GM18499 (cell line): ENCODE data around the gene CCDC6.
"Not testable (repeated sequence)": the region's sequence is repeated elsewhere in the genome, so short reads cannot be mapped to it uniquely, and the experiment has no call there.

Experiments
- ATAC-seq: cut with Tn5 transposase; IDR thresholded peaks from one replicate; pipeline ENCODE4 v1.9.1; 2021; ENCODE audit warnings: moderate number of reproducible peaks; ENCODE audit not compliant: insufficient read depth, unreplicated experiment

CCDC6 gene

GRCh38 chr10:59906417-59907202, at the start of gene CCDC6:
CCDC6 (minus strand) TSS chr10:59906556; CDS start chr10:59906424, 132 bp downstream.
- peak; percentile 63 for ATAC-seq

DNA sequence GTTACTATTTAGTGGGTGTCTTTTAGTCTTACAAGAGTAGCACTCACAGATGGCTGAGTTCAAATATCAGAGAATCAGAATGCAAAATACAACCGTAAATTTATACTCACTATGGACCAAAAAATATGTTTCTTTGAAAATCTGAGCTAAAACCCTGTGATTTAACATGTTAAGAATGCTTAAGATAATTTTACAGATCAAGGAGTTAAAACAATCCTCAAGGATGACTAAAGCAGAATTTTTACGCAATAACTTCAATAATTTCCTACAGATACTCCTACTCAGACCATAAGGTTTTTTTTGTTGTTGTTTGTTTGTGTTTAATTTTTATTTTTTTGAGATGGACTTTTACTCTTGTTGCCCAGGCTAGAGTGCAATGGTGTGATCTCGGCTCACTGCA, 47.9 kb upstream of the CCDC6 start:
- no peak for ATAC-seq

- not testable (repeated sequence) for ATAC-seq
These were observed 47.4 kb upstream of the CCDC6 start for GRCh38 chr10:59953711-59954110.

GRCh38 chr10:59950105-59950504, 43.7 kb upstream of the CCDC6 start:
- no peak for ATAC-seq

- ATAC-seq: no peak
These were observed 43.3 kb upstream of the CCDC6 start for GRCh38 chr10:59949608-59950007.

- ATAC-seq: no peak
These were observed 39.6 kb upstream of the CCDC6 start for GRCh38 chr10:59945991-59946390.

DNA sequence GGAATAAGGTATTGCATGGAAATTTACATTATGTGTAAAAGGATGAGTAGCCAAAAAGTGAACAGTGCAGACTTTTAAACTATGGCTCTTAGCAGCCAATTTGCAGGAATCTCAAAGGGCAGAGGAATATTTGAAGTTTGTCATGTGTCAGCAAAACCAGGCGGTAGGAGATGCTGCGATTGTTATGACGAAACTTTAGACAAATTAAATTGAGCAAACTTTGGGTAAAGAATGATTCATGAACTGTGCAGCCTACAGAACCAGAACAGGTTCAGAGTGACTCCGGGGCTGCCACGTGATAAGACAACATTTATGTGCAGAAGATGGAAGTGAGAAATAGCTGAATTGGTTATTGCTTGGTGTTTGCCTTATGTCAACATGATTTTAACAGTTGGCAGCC, 39.2 kb upstream of the CCDC6 start:
- no peak for ATAC-seq

- no peak for ATAC-seq
These were observed 38.1 kb upstream of the CCDC6 start for GRCh38 chr10:59944339-59944935.

DNA sequence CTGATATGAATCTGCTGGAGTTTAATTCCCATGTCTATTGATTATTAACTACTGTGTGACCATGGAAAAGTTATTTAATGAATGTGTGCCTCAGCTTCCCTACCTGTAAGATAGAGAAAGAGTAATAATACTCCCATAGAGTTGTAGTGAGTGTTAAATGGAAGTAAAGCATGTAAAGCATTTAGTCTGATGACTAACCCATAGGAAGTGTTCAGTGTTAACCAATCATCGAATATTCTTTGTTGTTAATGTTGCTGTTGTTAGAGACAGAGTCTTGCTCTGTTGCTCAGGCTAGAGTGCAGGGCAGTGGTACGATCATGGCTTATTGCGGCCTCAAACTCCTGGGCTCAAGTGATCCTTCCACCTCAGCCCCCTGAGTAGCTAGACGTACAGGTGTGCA, 36.2 kb upstream of the CCDC6 start:
- ATAC-seq: no peak

- ATAC-seq: no peak
These were observed 31.4 kb upstream of the CCDC6 start for GRCh38 chr10:59937720-59938119.

GRCh38 chr10:59934701-59935100, 28.3 kb upstream of the CCDC6 start:
- no peak for ATAC-seq

- ATAC-seq: not testable (repeated sequence)
These were observed 24.6 kb upstream of the CCDC6 start for GRCh38 chr10:59930788-59931521.

DNA sequence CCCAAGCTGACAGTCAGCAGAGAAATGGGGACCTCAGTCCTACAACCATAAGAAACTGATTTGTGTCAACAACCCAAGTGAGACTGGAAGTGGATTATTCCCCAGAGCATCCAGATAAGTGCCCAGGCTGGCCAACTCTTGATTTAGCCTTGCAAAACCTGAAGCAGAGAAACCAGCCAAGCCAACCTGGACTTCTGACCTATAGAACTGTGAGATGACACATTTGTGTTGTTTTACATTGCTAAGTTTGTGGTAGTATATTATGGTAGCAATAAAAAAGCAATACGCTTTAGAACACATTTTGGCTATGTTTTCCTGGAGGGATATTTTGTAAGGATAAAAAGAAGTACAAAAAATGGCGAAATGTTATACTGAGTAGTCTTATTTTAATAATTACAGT, 19.7 kb upstream of the CCDC6 start:
- no peak for ATAC-seq

DNA sequence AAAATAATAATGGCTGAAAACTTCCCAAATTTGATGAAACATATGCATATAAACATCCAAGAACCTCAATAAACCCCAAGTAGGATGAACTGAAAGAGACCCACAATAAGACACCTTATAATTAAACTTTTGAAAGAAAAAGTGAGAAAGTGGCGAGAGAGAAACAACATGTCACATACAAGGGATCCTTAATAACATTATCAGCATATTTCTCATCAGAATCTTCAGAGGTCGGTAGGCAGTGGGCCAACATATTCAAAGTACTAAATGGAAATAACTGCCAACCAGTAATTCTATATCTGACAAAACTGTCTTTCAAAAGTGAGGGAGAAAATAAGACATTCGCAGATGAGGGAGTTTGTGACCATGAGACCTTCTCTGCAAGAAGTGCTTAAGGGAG, 16.6 kb upstream of the CCDC6 start:
- no peak for ATAC-seq

- ATAC-seq: no peak
These were observed 11.6 kb upstream of the CCDC6 start for GRCh38 chr10:59917922-59918321.

DNA sequence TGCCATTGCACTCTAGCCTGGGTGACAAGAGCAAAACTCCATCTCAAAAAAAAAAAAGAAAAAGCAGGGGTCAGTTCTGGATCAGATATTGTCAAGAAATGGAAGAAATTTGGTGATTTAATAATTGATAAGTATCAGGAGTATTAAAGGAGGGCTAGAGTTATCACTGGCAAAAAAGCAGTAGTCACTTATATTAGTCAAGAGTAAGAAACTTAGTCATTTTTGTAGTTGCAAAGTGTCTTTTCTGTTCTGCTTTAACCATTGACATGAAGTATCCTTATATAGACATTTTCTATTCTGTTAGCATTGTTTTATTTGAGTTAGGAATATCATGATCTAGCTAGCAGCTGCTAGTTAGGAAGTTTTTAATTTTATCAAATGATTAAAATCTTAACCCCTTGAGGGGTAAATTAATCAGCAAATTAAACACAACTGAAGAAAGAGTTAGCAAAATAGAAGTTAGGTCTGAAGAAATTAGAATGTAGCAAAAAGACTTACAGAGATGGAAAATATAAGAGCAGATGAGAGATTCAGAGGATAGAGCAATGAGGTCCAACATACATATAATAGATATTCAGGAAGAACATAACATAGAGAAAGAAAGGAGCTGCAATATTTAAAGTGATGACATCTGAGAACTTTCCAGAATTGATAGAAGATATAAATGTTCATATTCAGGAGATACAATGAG, 7.3 kb upstream of the CCDC6 start:
- no peak for ATAC-seq

- ATAC-seq: no peak
These were observed 4.5 kb upstream of the CCDC6 start for GRCh38 chr10:59910867-59911266.

GRCh38 chr10:59909815-59910214, 3.5 kb upstream of the CCDC6 start:
- ATAC-seq: no peak

DNA sequence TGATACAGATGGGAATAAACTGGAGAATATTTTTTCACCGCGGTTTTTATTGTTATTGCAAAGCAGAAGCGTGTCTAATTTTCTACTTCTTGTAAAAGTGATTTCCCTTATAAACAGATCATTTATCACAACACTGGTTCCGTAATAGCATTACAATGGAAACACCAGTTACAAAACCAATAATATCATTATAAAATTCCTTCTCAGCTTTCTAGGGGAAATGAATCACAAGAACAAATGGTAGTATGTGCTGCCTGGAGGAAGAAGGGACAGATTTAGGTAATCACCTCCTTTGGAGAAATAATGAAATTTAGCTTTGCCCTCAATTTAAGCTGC, 2.4 kb upstream of the CCDC6 start:
- ATAC-seq: no peak

DNA sequence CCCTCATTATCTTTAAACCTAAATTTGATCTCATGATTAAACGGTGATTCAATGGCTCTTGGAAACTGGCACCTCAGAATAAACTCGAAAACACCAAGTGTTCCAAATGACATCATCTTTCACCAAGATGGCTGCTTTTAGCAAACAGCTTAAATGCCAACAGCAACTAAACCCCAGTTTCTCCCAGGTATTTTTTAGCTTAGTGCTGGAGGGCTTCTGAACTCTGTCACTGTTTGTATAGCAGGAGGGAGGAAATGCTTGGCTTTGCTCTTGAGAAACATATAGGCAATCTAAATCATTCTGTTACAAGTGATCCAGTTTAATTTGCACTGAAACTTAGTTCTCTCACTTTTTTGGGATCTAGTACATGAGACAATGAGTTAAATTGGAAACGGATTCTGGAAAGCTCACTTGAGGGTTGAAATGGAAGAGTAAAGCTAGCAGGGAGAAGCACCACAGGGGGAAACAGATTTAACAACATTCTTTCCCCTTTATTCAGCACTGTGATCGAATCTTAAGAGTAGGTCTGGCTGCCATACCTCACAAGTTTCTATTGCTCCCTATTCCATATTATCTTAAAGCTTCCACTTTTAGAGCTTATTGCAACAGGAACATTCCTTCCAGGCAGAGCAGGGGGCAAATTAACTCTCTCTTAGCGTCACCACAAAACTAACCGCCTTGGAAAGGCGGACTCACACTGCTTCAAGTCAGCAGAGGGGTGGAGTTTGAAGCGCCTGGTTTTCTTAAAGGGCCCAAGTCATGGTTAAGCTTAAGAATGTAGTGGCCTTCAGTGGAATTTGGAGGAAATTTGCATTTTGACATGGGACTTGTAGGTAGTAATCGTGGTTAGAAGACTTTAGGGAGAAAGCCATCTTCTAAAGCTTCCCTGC, 1.8 kb upstream of the CCDC6 start:
- ATAC-seq: no peak
